Mucosa of rectum (tissue), 2 donors: ENCODE data around the gene NDUFAF8.

Experiments
- H3K27ac ChIP-seq, 2 donors: one replicate each; pipeline ENCODE4 v1.7.0; 2013; ENCODE audit warnings: inconsistent platforms in 2 of 2, low read depth in 2 of 2, low read length in 2 of 2
- H3K27me3 ChIP-seq, 2 donors: one replicate each; pipeline ENCODE4 v1.7.0; 2013; ENCODE audit warnings: low read length in 2 of 2; ENCODE audit not compliant: control insufficient read depth in 2 of 2, insufficient read depth in 2 of 2
- H3K36me3 ChIP-seq, 2 donors: one replicate each; pipeline ENCODE4 v1.7.0; 2013; ENCODE audit warnings: low read length in 2 of 2; ENCODE audit not compliant: control insufficient read depth in 2 of 2, insufficient read depth in 2 of 2
- H3K4me1 ChIP-seq, 2 donors: one replicate each; pipeline ENCODE4 v1.7.0; 2013; ENCODE audit warnings: low read length in 2 of 2, mild to moderate bottlenecking in 1 of 2; ENCODE audit not compliant: control insufficient read depth in 2 of 2, insufficient read depth in 2 of 2
- H3K4me3 ChIP-seq, 2 donors: one replicate each; pipeline ENCODE4 v1.7.0; 2013; ENCODE audit warnings: low read length in 2 of 2
- H3K9ac ChIP-seq, 2 donors: one replicate each; pipeline ENCODE4 v1.7.0; 2013; ENCODE audit warnings: low read length in 2 of 2, low read depth in 1 of 2, mild to moderate bottlenecking in 1 of 2
- H3K9me3 ChIP-seq, 2 donors: one replicate each; pipeline ENCODE4 v1.7.0; 2013; ENCODE audit warnings: low read length in 2 of 2; ENCODE audit not compliant: control insufficient read depth in 2 of 2
- donor health status: healthy.
- donor health status: Normal muscosa, but diverticular disease.

NDUFAF8 gene

GRCh38 chr17:81238490-81238814, 666 bp upstream of the NDUFAF8 start:
- Histone ChIP-seq H3K9me3 (no peaks in the 10 kb centered on the region), H3K4me1 (peaks cover 15 to 16% of the 10 kb centered on the region in 2 donors), H3K27ac (no peak overlapping the region), H3K9ac (peak overlapping the region; percentile 70 to 74), H3K36me3 (peaks cover 0 to 10% of the 10 kb centered on the region in 2 donors), H3K4me3 (peak overlapping the region; percentile 87 to 89), H3K27me3 (no peaks in the 10 kb centered on the region)

DNA sequence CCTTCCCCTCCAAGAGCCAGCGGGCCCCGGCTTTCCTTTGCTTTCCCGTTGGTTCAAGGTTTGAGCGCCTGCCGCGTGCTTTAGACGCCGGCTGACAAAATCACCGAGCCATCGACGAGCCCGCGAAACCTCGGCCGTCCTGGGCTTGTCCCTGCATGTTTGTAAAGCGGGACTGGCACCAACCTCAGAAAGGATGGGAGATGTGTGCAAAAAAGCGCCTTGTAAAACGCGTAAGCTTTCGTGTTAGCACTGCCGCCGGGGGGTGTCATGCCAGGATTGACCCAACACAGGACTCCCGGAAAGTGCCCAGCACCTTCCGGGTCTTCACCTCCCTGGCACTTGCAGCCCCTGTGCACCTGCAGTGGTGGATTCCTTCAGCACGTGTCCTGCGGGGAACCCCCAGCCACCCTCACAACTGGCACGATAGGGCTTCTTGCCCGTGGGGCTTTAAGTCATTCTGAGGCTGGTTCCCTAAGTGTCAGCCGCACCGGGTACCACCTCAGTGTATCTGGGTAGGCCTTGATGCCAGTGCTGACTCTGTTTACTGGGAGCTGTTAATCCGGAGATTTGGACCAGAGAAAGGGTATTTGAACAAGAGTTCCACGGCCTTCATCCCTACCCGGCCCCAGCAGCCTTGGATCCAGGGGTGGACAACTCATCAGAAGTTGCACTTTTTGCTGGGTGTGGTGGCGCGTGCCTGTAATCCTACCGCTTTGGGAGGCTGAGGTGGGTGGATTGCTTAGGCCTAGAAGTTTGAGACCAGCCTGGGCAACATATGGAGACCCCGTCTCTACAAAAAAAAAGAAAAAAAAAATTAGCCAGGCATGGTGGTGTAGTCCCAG, 817 bp downstream of the NDUFAF8 start:
- Histone ChIP-seq H3K9me3 (no peaks in the 10 kb centered on the region), H3K4me1 (peaks cover 15 to 16% of the 10 kb centered on the region in 2 donors), H3K27me3 (no peaks in the 10 kb centered on the region), H3K9ac (peak overlapping the region; percentile 41 to 77), H3K36me3 (peaks cover 0 to 6% of the 10 kb centered on the region in 2 donors), H3K27ac (peak overlapping the region in 1 of 2 donors; percentile 68), H3K4me3 (peak overlapping the region; percentile 81 to 84)

- peaks cover 15 to 16% of the 10 kb centered on the region in 2 donors for H3K4me1 ChIP-seq
- no peak overlapping the region for H3K9ac ChIP-seq
- H3K27ac ChIP-seq = no peak overlapping the region
- peaks cover 0 to 6% of the 10 kb centered on the region in 2 donors for H3K36me3 ChIP-seq
- no peaks in the 10 kb centered on the region for H3K27me3 ChIP-seq
- no peaks in the 10 kb centered on the region for H3K9me3 ChIP-seq
- no peak overlapping the region for H3K4me3 ChIP-seq
Measured at GRCh38 chr17:81240761-81241160, 1.6 kb downstream of the NDUFAF8 start.

DNA sequence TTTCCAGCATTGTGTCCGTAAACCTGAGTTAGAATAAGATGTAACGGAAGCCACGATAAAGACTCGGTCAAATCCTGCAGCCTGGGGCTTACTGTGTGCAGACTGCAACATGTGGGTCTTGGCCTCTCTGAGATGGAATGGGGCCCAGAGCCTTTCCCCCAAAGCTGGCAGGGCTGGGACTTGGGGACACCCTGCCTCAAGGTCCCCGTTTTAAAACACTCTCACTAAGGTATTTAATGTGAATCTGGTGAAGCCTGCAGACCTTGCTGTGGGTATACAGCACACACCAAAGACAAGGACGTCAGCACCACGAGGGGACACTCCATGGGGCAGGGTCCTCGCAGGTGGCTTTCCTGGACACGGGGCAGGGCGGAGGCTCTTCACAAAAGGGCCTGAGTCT, 2.1 kb downstream of the NDUFAF8 start:
- H3K4me1 ChIP-seq = peaks cover 15 to 16% of the 10 kb centered on the region in 2 donors
- H3K27me3 ChIP-seq = no peaks in the 10 kb centered on the region
- no peak overlapping the region for H3K4me3 ChIP-seq
- H3K9ac ChIP-seq = no peak overlapping the region
- peaks cover 2 to 6% of the 10 kb centered on the region in 2 donors for H3K36me3 ChIP-seq
- no peak overlapping the region for H3K27ac ChIP-seq
- no peaks in the 10 kb centered on the region for H3K9me3 ChIP-seq

DNA sequence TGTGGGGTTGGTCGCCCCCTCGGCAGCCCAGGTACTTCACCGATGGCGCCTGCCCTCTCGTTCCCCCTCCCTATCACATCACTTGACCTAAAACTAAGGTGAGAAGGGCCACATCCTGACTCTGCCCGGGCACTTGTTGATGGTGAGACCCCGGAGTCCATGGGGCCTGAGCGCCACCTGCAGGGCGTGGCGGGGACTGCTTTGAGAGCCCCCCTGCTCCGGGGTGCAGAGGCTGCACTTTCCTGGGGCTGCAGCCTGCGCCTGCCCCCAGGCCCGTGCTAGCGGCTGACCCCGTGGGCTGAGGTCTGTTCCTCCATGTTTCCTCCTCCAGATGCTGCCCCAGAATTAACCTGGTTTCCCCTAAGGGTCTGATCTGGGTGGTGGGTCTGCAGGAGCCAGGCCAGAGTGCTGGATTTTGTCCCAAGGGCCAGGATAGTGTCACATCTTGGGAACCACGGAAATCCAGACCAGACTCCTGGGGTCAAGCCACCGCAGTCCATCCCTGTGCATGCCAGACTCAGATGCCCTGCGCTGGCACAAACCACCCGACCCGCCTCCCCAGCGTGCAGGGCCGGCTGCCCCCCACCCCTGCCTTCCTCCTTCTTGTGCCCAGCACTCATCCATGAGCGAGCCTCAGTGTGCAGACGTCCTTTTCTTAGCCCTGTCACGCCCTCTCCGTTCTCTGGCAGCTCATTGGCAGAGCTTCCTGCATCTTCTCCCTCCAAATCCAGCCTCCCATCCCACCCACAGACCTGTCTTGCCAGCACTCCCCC, 2.7 kb downstream of the NDUFAF8 start:
- H3K36me3 ChIP-seq = peaks cover 2 to 8% of the 10 kb centered on the region in 2 donors
- H3K9me3 ChIP-seq = no peaks in the 10 kb centered on the region
- no peak overlapping the region for H3K4me3 ChIP-seq
- H3K27me3 ChIP-seq = no peaks in the 10 kb centered on the region
- H3K9ac ChIP-seq = no peak overlapping the region
- H3K4me1 ChIP-seq = peaks cover 15 to 16% of the 10 kb centered on the region in 2 donors
- H3K27ac ChIP-seq = no peak overlapping the region

DNA sequence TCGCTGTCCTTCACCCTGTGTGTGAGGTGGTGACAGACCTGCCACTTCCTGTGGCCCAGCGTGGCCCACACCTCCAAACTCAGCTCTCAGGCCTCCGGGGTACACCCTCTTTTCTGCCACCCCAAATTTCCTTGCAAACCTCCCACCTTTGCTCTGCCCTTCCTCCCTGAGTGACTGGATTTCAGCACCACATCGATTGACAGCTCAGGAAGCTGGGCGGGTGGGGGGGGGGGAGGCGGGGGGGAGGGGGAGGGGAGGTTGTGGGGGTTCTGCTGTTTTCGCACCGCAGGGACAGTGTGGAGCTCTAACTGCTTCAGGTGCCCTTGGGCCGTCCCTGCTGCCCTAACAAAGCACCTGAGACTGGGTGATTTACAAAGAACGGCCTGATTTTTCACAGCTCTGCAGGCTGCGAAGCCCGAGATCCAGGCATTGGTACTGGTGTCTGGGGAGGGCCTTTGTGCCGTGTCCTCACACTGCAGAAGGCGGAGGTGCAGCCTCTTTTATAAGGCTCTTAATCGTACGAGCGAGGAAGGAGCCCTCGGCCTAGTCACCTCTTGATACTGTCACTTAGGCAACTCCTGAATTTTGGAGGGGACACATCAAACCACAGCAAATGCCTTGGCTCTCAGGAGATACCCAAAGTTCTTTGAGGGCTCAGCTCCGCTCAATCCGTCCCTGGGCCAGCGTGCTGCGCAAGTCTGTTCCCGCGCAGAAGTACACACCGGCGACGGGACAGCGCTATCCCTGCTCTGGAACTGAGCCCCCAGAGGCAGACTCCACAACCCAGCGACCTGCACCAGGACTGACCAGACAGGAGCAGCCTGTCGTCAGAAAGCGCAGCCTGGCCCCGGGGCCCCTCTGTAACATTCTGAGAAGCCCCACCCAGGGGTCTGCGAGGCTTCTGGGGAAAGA, 3.6 kb downstream of the NDUFAF8 start:
- no peak overlapping the region for H3K27ac ChIP-seq
- no peak overlapping the region for H3K4me3 ChIP-seq
- peaks cover 11 to 12% of the 10 kb centered on the region in 2 donors for H3K4me1 ChIP-seq
- H3K9ac ChIP-seq = no peak overlapping the region
- no peaks in the 10 kb centered on the region for H3K27me3 ChIP-seq
- peaks cover 2 to 9% of the 10 kb centered on the region in 2 donors for H3K36me3 ChIP-seq
- H3K9me3 ChIP-seq = no peaks in the 10 kb centered on the region

DNA sequence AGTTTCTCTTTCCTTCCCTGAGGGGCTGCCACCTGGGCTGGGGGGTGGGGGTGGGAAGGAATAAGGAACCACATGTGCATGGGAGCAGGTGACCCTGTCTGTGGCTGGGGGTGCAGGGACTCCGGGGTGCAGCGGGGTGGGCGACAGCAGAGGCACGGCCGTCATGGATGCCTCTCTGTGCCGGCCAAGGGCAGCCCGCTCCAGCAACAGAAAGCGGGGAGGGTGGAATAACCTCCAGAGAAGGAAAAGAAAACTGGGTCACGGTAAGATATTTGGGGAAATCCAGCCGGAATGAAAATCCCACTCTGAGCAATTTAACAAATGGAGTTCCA, 4.2 kb downstream of the NDUFAF8 start:
- Histone ChIP-seq H3K4me3 (no peak overlapping the region), H3K36me3 (peaks cover 2 to 9% of the 10 kb centered on the region in 2 donors), H3K9me3 (no peaks in the 10 kb centered on the region), H3K9ac (no peak overlapping the region), H3K27me3 (no peaks in the 10 kb centered on the region), H3K27ac (no peak overlapping the region), H3K4me1 (peaks cover 5 to 7% of the 10 kb centered on the region in 2 donors)

GRCh38 chr17:81244358-81245023, 5.4 kb downstream of the NDUFAF8 start:
- Histone ChIP-seq H3K27me3 (no peaks in the 10 kb centered on the region), H3K36me3 (peaks cover 3 to 11% of the 10 kb centered on the region in 2 donors), H3K27ac (no peak overlapping the region), H3K4me1 (peaks cover 5 to 7% of the 10 kb centered on the region in 2 donors), H3K9me3 (no peaks in the 10 kb centered on the region), H3K9ac (no peak overlapping the region), H3K4me3 (no peak overlapping the region)

- no peak overlapping the region for H3K4me3 ChIP-seq
- H3K4me1 ChIP-seq = peaks cover 2 to 4% of the 10 kb centered on the region in 2 donors
- no peak overlapping the region for H3K9ac ChIP-seq
- no peaks in the 10 kb centered on the region for H3K9me3 ChIP-seq
- peaks cover 4 to 16% of the 10 kb centered on the region in 2 donors for H3K36me3 ChIP-seq
- no peak overlapping the region for H3K27ac ChIP-seq
- no peaks in the 10 kb centered on the region for H3K27me3 ChIP-seq
Measured at GRCh38 chr17:81245024-81245664, 6.0 kb downstream of the NDUFAF8 start.
